Endothelial cell of umbilical vein (primary cell): ENCODE data around the gene JMJD7. TPM values are rescaled to one million over a fixed set of nuclear protein-coding genes. Genes with fewer than 3 reads are reported as not detected.

Experiments used
- BruUV-seq: library from RNA; stranded (reverse); fragments of 400-500 nt; replicated peaks from 2 replicates; lab custom pipeline; 2021; lab: Mats Ljungman, UMichigan
- CTCF ChIA-PET: fragments of 300-600, 350-600 bp; sonication (Branson Sonifier 250); formaldehyde crosslinking; loops from one replicate; lab custom pipeline; 2021; ENCODE audit warnings: antibody characterized with exemption, inconsistent platforms; lab: Charles Lee
- POLR2A ChIA-PET: fragments of 300-600, 350-600 bp; sonication (Branson Sonifier 250); formaldehyde crosslinking; loops from one replicate; lab custom pipeline; 2021; ENCODE audit warnings: antibody characterized with exemption, inconsistent platforms; lab: Charles Lee
- DNase-seq: peaks from one replicate; pipeline ENCODE4 v3.0.0-alpha.2; 2011; ENCODE audit warnings: low read depth, low spot score
- FAIRE-seq: peaks from 2 replicates; lab custom pipeline; 2011; peaks lifted over from hg19 to GRCh38; lab: Jason Lieb, UNC
- H2AFZ ChIP-seq: 2 replicates; pipeline ENCODE4 v1.6.0; 2012; ENCODE audit warnings: low read depth, low read length, control low read depth, inconsistent platforms
- H3K27ac ChIP-seq: 2 replicates; pipeline ENCODE4 v1.5.1; 2011; ENCODE audit warnings: low read depth, mild to moderate bottlenecking, control low read depth, low read length, moderate library complexity; ENCODE audit not compliant: insufficient read depth
- H3K27me3 ChIP-seq, 2 experiments: 2 replicates each; pipeline versions ENCODE4 v1.6.0 to v1.6.1; 2011; ENCODE audit warnings: low read length in 2 of 2, mixed read lengths in 1 of 2; ENCODE audit not compliant: control insufficient read depth in 2 of 2, insufficient read depth in 2 of 2
- H3K36me3 ChIP-seq, 2 experiments: 2 replicates in 1 of 2; 3 replicates in 1 of 2; pipeline ENCODE4 v1.5.1; 2011; ENCODE audit warnings: low read length in 2 of 2, mild to moderate bottlenecking in 1 of 2, moderate library complexity in 1 of 2; ENCODE audit not compliant: control insufficient read depth in 2 of 2, insufficient read depth in 2 of 2; ENCODE audit errors: extremely low read depth in 1 of 2
- H3K4me1 ChIP-seq: 3 replicates; pipeline ENCODE4 v1.5.1; 2011; ENCODE audit warnings: mild to moderate bottlenecking, low read length; ENCODE audit not compliant: control insufficient read depth, insufficient read depth; ENCODE audit errors: extremely low read depth
- H3K4me2 ChIP-seq: 2 replicates; pipeline ENCODE4 v1.6.1; 2011; ENCODE audit warnings: low read length, control low read depth, mixed read lengths; ENCODE audit not compliant: insufficient read depth
- H3K4me3 ChIP-seq, 3 experiments: fragments of 200-600 bp in 1 of 3; sonication (generic), shearing (Covaris generic) in 1 of 3; replicated peaks in 1 of 3; 2 replicates each; pipeline ENCODE4 v1.5.1; 2011 to 2016; ENCODE audit warnings: control low read depth in 3 of 3, low read length in 3 of 3, mild to moderate bottlenecking in 2 of 3, inconsistent platforms in 1 of 3, low read depth in 1 of 3, moderate library complexity in 1 of 3; ENCODE audit not compliant: insufficient read depth in 1 of 3
- H3K79me2 ChIP-seq: 2 replicates; pipeline ENCODE4 v1.6.0; 2012; ENCODE audit warnings: low read length, inconsistent platforms; ENCODE audit not compliant: control insufficient read depth, insufficient read depth
- H3K9ac ChIP-seq: replicated peaks from 2 replicates; pipeline ENCODE3; 2011; ENCODE audit warnings: low read length, control low read depth; ENCODE audit not compliant: insufficient read depth; ENCODE audit errors: extremely low read depth
- H3K9me1 ChIP-seq: replicated peaks from 3 replicates; pipeline ENCODE4 v1.6.0; 2011; ENCODE audit warnings: mild to moderate bottlenecking, low read length; ENCODE audit not compliant: control insufficient read depth, insufficient read depth; ENCODE audit errors: extremely low read depth
- H3K9me3 ChIP-seq: replicated peaks from 2 replicates; pipeline ENCODE4 v1.5.1; 2012; ENCODE audit warnings: low read length, inconsistent platforms; ENCODE audit not compliant: control insufficient read depth, insufficient read depth
- H4K20me1 ChIP-seq: replicated peaks from 2 replicates; pipeline ENCODE3; 2011; ENCODE audit warnings: mild to moderate bottlenecking, low read length; ENCODE audit not compliant: control insufficient read depth, insufficient read depth; ENCODE audit errors: extremely low read depth
- EZH2 ChIP-seq: IDR thresholded peaks from 2 replicates; pipeline ENCODE4 v1.6.1; 2012; ENCODE audit warnings: borderline replicate concordance, low read depth, mild to moderate bottlenecking, moderate library complexity, low read length, inconsistent platforms; ENCODE audit not compliant: severe bottlenecking
- FOS ChIP-seq: IDR thresholded peaks from 2 replicates; pipeline ENCODE4 v1.6.1; 2011; ENCODE audit warnings: mild to moderate bottlenecking, low read length, moderate library complexity, borderline replicate concordance; ENCODE audit not compliant: insufficient read depth
- GATA2 ChIP-seq: IDR thresholded peaks from 2 replicates; pipeline ENCODE4 v1.7.0; 2011; ENCODE audit warnings: low read depth, mild to moderate bottlenecking, moderate library complexity, mixed read lengths, low read length; ENCODE audit not compliant: insufficient read length, insufficient read depth
- JUN ChIP-seq: IDR thresholded peaks from 2 replicates; pipeline ENCODE4 v1.6.1; 2011; ENCODE audit warnings: borderline replicate concordance, low read depth; ENCODE audit not compliant: insufficient read length, insufficient read depth
- MYC ChIP-seq: IDR thresholded peaks from one replicate; pipeline ENCODE4 v1.6.1; 2011; ENCODE audit warnings: mild to moderate bottlenecking, low read depth, low read length
- POLR2A ChIP-seq: IDR thresholded peaks from 2 replicates; pipeline ENCODE4 v1.6.1; 2012; ENCODE audit warnings: low read depth, mild to moderate bottlenecking, control low read depth, low read length
- POLR2AphosphoS5 ChIP-seq: IDR thresholded peaks from 2 replicates; pipeline ENCODE4 v1.6.1; 2012; ENCODE audit warnings: low read depth, mild to moderate bottlenecking, control low read depth, low read length, moderate library complexity; ENCODE audit not compliant: insufficient read depth
- dilution Hi-C: fragments of 300-500 bp; cut with MboI; formaldehyde crosslinking; loops from one replicate; pipeline ENCODE4 v1.15.0; 2019; ENCODE audit warnings: low sequenced_read_pairs; ENCODE audit not compliant: extremely low pct_ligation_motif_present
- intact Hi-C: fragments of 100-400 bp; cut with micrococcal nuclease; formaldehyde crosslinking; loops from one replicate; pipeline ENCODE4 v1.10.0; 2022
- polyA plus RNA-seq, 4 experiments: library from polyadenylated mRNA; depleted of rRNA in 3 of 4; stranded (reverse) in 3 of 4; unstranded in 1 of 4; fragments of >200 nt; gene quantifications; 2 replicates each; pipeline versions ENCODE4 v1.2.1 to v1.2.3, GENCODE V29; 2011 to 2012; ENCODE audit warnings: missing spikeins in 1 of 4
- total RNA-seq: library from RNA; stranded (reverse); gene quantifications from 2 replicates; pipeline ENCODE4 v1.2.3, GENCODE V29; 2021
- TF ChIP-seq, protein P1 (sequence below): IDR thresholded peaks from 2 replicates; pipeline ENCODE4 v1.6.1; 2011; ENCODE audit not compliant: insufficient read depth, insufficient read length
- TF ChIP-seq, protein P2 (sequence below), 2 donors: IDR thresholded peaks; 1 replicate in 1 of 2; 2 replicates in 1 of 2; pipeline ENCODE4 v1.5.1; 2011; ENCODE audit warnings: low read length in 2 of 2, mild to moderate bottlenecking in 2 of 2, moderate library complexity in 2 of 2, control low read depth in 1 of 2, inconsistent platforms in 1 of 2, low read depth in 1 of 2; ENCODE audit not compliant: insufficient read depth in 1 of 2; ENCODE audit errors: extremely low read depth in 1 of 2

The JMJD7 gene
- total and polyA plus RNA-seq, 2 donors (not counting 3 experiments of a cell fraction or from before 2014, with no cell fraction given), result 7.3 to 11.4 TPM

DNA sequence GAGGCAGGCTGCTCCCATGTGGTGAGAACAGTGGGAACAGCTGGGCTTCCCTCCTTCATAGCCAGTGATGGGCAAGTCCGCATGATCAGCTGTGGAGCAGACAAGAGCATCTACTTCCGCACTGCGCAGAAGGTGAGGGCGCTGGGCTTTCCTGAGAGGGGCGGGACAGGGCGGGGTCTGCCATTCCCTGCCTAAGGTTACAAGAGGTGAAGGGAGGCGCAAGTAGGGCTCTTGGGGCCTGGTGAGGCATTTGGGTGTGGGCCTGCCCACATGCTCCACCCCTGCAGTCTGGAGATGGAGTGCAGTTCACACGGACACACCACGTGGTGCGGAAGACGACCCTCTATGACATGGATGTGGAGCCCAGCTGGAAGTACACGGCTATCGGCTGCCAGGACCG is 10.6 kb upstream of the JMJD7 start:
- Histone ChIP-seq H3K4me1 (no peaks in the 10 kb centered on the region), H3K4me2 (no peak overlapping the region), H3K27ac (no peak overlapping the region), H2AFZ (no peak overlapping the region), H4K20me1 (no peaks in the 10 kb centered on the region), H3K9ac (no peak overlapping the region), H3K27me3 (no peaks in the 10 kb centered on the region), H3K9me3 (no peaks in the 10 kb centered on the region), H3K79me2 (no peaks in the 10 kb centered on the region), H3K4me3 (no peak overlapping the region), H3K36me3 (peaks cover 18 to 59% of the 10 kb centered on the region in 2 experiments), H3K9me1 (no peaks in the 10 kb centered on the region)
- CTCF ChIA-PET, result interaction anchor here (1.3 to 2.9 kb wide), 4 partner anchors 43 to 87 kb away, joined by 3 to 12 read pairs (median 6); partner anchors contain the start of gene MAPKBP1
- BruUV-seq, result no TSS peak
- POLR2A ChIA-PET, result interaction anchor here (1.3 kb wide), 1 partner anchor 43 kb away, joined by 3 read pairs; the partner anchor contains the start of gene MAPKBP1
- no peak for TF ChIP-seq JUN
- TF ChIP-seq POLR2A, result no peak
- TF ChIP-seq, protein P1, sequence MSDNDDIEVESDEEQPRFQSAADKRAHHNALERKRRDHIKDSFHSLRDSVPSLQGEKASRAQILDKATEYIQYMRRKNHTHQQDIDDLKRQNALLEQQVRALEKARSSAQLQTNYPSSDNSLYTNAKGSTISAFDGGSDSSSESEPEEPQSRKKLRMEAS, result no peak
- TF ChIP-seq EZH2, result no peak
- TF ChIP-seq FOS, result no peak
- TF ChIP-seq POLR2AphosphoS5, result no peak
- TF ChIP-seq GATA2, result no peak
- TF ChIP-seq, protein P2, sequence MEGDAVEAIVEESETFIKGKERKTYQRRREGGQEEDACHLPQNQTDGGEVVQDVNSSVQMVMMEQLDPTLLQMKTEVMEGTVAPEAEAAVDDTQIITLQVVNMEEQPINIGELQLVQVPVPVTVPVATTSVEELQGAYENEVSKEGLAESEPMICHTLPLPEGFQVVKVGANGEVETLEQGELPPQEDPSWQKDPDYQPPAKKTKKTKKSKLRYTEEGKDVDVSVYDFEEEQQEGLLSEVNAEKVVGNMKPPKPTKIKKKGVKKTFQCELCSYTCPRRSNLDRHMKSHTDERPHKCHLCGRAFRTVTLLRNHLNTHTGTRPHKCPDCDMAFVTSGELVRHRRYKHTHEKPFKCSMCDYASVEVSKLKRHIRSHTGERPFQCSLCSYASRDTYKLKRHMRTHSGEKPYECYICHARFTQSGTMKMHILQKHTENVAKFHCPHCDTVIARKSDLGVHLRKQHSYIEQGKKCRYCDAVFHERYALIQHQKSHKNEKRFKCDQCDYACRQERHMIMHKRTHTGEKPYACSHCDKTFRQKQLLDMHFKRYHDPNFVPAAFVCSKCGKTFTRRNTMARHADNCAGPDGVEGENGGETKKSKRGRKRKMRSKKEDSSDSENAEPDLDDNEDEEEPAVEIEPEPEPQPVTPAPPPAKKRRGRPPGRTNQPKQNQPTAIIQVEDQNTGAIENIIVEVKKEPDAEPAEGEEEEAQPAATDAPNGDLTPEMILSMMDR (IDR thresholded peaks at IDR 0.05; ENCODE audit: extremely low read depth in 1 of 2, insufficient read depth in 1 of 2, low read depth in 1 of 2, low read length in 2 of 2), result no peak
- TF ChIP-seq MYC, result no peak
- intact Hi-C loops, result no loop called here
- dilution Hi-C loops, result no loop called here
- DNase-seq, result no peak
- no peak for FAIRE-seq
